Cardiac fibroblast (primary cell): ENCODE data around the gene INPP5A.
"Not testable (repeated sequence)": the region's sequence is repeated elsewhere in the genome, so short reads cannot be mapped to it uniquely, and the experiment has no call there.

Experiments used
- DNase-seq, 2 donors: peaks; one replicate each; pipeline versions ENCODE4 v3.0.0 to v3.0.0-alpha.2; 2010; ENCODE audit warnings: low read depth in 2 of 2
- H3K4me3 ChIP-seq, 2 donors: replicated peaks in 1 of 2; 1 replicate in 1 of 2; 2 replicates in 1 of 2; pipeline ENCODE4 v1.5.1; 2011; ENCODE audit warnings: low read depth in 2 of 2, low read length in 2 of 2, mild to moderate bottlenecking in 2 of 2, moderate library complexity in 1 of 2
- CTCF ChIP-seq: IDR thresholded peaks from one replicate; pipeline ENCODE4 v1.5.1; 2011; ENCODE audit warnings: low read depth, mild to moderate bottlenecking, low read length, inconsistent platforms

Gene INPP5A

GRCh38 chr10:132498562-132499366, 38.8 kb upstream of the INPP5A start:
- H3K4me3 ChIP-seq = no peak overlapping the region
- no peak for DNase-seq
- TF ChIP-seq CTCF = no peak

GRCh38 chr10:132499367-132499685, 38.3 kb upstream of the INPP5A start:
- no peak for DNase-seq
- H3K4me3 ChIP-seq = no peak overlapping the region
- TF ChIP-seq CTCF = no peak

GRCh38 chr10:132500781-132501415, 36.7 kb upstream of the INPP5A start:
- DNase-seq = no peak
- H3K4me3 ChIP-seq = no peak overlapping the region
- TF ChIP-seq CTCF = no peak

GRCh38 chr10:132502544-132503300, 34.9 kb upstream of the INPP5A start:
- DNase-seq = no peak
- H3K4me3 ChIP-seq = no peak overlapping the region
- TF ChIP-seq CTCF = no peak

GRCh38 chr10:132503581-132504421, 33.8 kb upstream of the INPP5A start:
- no peak for TF ChIP-seq CTCF
- no peak for DNase-seq
- H3K4me3 ChIP-seq = no peak overlapping the region

GRCh38 chr10:132504501-132505272, 32.9 kb upstream of the INPP5A start:
- no peak for DNase-seq
- TF ChIP-seq CTCF = no peak
- no peak overlapping the region for H3K4me3 ChIP-seq

- H3K4me3 ChIP-seq, DNase-seq: not testable (repeated sequence)
Measured at GRCh38 chr10:132505546-132505945, 32.0 kb upstream of the INPP5A start.
